ENCODE measurements around the gene MACROD1. TPM values are rescaled to one million over a fixed set of nuclear protein-coding genes. Genes with fewer than 3 reads are reported as not detected.

The MACROD1 gene
- total RNA-seq, 1 experiment from 2014 or later = 36.9 TPM

DNA sequence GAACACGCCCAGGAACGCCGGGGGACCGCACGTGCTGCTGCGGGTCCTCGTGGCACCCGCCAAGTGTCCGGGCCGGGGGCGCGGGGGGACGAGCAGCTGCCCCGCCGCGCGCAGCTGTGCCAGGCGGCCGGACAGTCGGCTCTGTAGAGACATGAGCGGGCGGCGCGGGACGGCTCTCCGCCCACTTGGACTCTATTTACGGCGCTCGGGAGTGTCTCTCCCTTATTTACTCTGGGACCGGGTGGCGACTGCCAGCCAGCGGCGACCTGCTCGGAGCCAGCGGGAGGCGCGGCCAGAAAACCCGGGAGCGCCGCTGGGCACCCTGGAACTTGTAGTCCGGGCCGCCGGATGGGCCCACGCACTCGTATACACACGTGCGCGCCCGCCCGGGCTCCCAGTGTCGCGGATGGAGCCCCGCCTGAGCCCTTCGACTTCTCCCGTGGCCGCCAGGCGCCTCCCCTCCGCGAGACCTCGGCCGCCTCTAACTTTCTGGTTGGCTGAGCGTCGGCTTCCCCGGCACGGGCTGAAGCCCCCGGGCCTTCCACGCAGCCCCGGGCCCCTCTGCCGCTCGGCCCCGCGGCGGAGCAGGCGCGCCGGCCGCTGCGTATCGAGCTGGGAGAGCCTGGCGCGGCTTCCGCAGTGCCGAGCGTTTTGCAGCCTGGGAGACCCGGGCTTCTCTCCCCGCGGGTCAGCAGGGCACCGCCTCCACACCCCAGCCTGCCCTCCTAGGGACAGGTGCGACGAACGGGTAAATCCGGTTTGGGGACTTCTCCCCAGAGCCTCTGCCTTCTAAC, at the start of gene MACROD1 (continued):
- TF ChIP-seq, protein P1, sequence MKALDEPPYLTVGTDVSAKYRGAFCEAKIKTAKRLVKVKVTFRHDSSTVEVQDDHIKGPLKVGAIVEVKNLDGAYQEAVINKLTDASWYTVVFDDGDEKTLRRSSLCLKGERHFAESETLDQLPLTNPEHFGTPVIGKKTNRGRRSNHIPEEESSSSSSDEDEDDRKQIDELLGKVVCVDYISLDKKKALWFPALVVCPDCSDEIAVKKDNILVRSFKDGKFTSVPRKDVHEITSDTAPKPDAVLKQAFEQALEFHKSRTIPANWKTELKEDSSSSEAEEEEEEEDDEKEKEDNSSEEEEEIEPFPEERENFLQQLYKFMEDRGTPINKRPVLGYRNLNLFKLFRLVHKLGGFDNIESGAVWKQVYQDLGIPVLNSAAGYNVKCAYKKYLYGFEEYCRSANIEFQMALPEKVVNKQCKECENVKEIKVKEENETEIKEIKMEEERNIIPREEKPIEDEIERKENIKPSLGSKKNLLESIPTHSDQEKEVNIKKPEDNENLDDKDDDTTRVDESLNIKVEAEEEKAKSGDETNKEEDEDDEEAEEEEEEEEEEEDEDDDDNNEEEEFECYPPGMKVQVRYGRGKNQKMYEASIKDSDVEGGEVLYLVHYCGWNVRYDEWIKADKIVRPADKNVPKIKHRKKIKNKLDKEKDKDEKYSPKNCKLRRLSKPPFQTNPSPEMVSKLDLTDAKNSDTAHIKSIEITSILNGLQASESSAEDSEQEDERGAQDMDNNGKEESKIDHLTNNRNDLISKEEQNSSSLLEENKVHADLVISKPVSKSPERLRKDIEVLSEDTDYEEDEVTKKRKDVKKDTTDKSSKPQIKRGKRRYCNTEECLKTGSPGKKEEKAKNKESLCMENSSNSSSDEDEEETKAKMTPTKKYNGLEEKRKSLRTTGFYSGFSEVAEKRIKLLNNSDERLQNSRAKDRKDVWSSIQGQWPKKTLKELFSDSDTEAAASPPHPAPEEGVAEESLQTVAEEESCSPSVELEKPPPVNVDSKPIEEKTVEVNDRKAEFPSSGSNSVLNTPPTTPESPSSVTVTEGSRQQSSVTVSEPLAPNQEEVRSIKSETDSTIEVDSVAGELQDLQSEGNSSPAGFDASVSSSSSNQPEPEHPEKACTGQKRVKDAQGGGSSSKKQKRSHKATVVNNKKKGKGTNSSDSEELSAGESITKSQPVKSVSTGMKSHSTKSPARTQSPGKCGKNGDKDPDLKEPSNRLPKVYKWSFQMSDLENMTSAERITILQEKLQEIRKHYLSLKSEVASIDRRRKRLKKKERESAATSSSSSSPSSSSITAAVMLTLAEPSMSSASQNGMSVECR (CRISPR knock-in tag; IDR thresholded peaks at IDR 0.05; ENCODE audit: borderline replicate concordance) = peak; percentile 73; the same call in 1 of the 2 replicates
- TF ChIP-seq FOXP4 (CRISPR knock-in tag; IDR thresholded peaks at IDR 0.05) = 0 out of 2 replicates have a peak, but pooled peaks have one; percentile 31
- TF ChIP-seq, protein P2, sequence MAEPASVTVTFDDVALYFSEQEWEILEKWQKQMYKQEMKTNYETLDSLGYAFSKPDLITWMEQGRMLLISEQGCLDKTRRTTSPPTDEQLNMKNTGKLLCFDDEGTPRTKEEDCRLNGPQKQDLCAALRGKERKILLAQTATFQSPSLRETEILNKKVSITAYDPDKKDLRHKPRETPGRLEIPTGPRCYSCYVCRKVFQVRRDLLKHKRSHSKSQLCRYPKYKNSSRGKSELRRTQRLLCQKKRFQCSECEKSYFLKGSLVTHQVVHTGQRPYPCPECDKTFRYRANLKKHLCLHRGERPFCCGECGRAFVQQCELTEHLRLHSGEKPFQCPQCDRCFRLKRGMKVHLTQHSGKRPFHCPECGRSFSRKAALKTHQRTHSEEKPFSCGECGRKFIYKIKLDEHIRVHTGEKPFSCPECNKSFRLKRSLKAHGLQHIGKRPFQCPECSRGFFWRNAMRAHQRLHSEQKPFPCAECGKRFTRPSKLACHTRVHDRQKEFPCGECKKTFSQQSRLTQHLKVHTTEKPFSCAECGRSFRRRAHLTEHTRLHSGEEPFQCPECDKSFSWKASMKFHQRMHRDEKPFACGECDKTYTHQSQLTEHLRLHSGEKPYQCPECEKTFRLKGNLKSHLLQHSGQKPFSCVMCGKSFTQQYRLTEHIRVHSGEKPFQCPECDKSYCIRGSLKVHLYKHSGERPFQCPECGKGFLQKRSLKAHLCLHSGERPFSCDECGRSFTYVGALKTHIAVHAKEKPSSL (CRISPR knock-in tag; conservative IDR thresholded peaks at IDR 0.05) = no peak
- TF ChIP-seq PREB (CRISPR knock-in tag; IDR thresholded peaks at IDR 0.05; ENCODE audit: borderline replicate concordance) = no peak
- TF ChIP-seq, protein P3, sequence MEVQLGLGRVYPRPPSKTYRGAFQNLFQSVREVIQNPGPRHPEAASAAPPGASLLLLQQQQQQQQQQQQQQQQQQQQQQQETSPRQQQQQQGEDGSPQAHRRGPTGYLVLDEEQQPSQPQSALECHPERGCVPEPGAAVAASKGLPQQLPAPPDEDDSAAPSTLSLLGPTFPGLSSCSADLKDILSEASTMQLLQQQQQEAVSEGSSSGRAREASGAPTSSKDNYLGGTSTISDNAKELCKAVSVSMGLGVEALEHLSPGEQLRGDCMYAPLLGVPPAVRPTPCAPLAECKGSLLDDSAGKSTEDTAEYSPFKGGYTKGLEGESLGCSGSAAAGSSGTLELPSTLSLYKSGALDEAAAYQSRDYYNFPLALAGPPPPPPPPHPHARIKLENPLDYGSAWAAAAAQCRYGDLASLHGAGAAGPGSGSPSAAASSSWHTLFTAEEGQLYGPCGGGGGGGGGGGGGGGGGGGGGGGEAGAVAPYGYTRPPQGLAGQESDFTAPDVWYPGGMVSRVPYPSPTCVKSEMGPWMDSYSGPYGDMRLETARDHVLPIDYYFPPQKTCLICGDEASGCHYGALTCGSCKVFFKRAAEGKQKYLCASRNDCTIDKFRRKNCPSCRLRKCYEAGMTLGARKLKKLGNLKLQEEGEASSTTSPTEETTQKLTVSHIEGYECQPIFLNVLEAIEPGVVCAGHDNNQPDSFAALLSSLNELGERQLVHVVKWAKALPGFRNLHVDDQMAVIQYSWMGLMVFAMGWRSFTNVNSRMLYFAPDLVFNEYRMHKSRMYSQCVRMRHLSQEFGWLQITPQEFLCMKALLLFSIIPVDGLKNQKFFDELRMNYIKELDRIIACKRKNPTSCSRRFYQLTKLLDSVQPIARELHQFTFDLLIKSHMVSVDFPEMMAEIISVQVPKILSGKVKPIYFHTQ (CRISPR knock-in tag; IDR thresholded peaks at IDR 0.05) = no peak
- TF ChIP-seq JUN (CRISPR knock-in tag; IDR thresholded peaks at IDR 0.05) = peak; percentile 63; the same call in 1 of the 2 replicates
- TF ChIP-seq GABPB1 (CRISPR knock-in tag; IDR thresholded peaks at IDR 0.05) = peak; percentile 44; the same call in 1 of the 2 replicates
- TF ChIP-seq MYBL2 (CRISPR knock-in tag; IDR thresholded peaks at IDR 0.05) = peak; percentile 57; the same call in 1 of the 2 replicates
- TF ChIP-seq, protein P4, sequence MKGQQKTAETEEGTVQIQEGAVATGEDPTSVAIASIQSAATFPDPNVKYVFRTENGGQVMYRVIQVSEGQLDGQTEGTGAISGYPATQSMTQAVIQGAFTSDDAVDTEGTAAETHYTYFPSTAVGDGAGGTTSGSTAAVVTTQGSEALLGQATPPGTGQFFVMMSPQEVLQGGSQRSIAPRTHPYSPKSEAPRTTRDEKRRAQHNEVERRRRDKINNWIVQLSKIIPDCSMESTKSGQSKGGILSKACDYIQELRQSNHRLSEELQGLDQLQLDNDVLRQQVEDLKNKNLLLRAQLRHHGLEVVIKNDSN (CRISPR knock-in tag; IDR thresholded peaks at IDR 0.05) = 0 out of 2 replicates have a peak, but pooled peaks have one; percentile 44
- TF ChIP-seq ZNF317 (CRISPR knock-in tag; IDR thresholded peaks at IDR 0.05; ENCODE audit: borderline replicate concordance, low read depth) = no peak; the same call in 1 of the 2 replicates
- TF ChIP-seq FOXK1 (CRISPR knock-in tag; IDR thresholded peaks at IDR 0.05) = 0 out of 2 replicates have a peak, but pooled peaks have one; percentile 22

Data from WTC11 (cell line).